Heart right ventricle (tissue), 16 donors: ENCODE data around the gene MATN3. TPM values are rescaled to one million over a fixed set of nuclear protein-coding genes. Genes with fewer than 3 reads are reported as not detected.

Experiments used
- ATAC-seq, 8 donors: fragments of 200-7000 bp; cut with Tn5 transposase; one replicate each; pipeline ENCODE4 v1.9.1; 2020; ENCODE audit warnings: mild to moderate bottlenecking in 8 of 8, moderate library complexity in 8 of 8, moderate number of reproducible peaks in 1 of 8
- DNase-seq, 2 donors: peaks; one replicate each; pipeline ENCODE4 v3.0.0-alpha.2; 2020
- H3K27ac ChIP-seq, 10 donors: fragments of 200-600 bp; sonication (generic) in 2 of 10; one replicate each; pipeline versions ENCODE4 v1.5.0 to v1.8.0; 2020 to 2022; ENCODE audit warnings: mild to moderate bottlenecking in 3 of 10
- H3K27me3 ChIP-seq, 7 donors: fragments of 200-600 bp; one replicate each; pipeline ENCODE4 v1.8.0; 2021 to 2022; ENCODE audit warnings: mild to moderate bottlenecking in 2 of 7
- H3K36me3 ChIP-seq, 9 donors: fragments of 200-600 bp; sonication (generic) in 1 of 9; one replicate each; pipeline versions ENCODE4 v1.5.0 to v1.8.0; 2020 to 2022; ENCODE audit warnings: mild to moderate bottlenecking in 2 of 9
- H3K4me1 ChIP-seq, 9 donors: fragments of 200-600 bp; sonication (generic) in 1 of 9; one replicate each; pipeline versions ENCODE4 v1.5.0 to v1.8.0; 2020 to 2022; ENCODE audit warnings: mild to moderate bottlenecking in 4 of 9
- H3K4me3 ChIP-seq, 10 donors: fragments of 200-600 bp; sonication (generic) in 2 of 10; one replicate each; pipeline versions ENCODE4 v1.5.0 to v1.8.0; 2020 to 2022; ENCODE audit warnings: mild to moderate bottlenecking in 7 of 10, moderate library complexity in 2 of 10
- H3K9me3 ChIP-seq, 11 donors: fragments of 200-600 bp in 10 of 11; sonication (generic) in 2 of 11; one replicate each; pipeline versions ENCODE4 v1.5.0 to v1.8.0; 2013 to 2022; ENCODE audit warnings: mild to moderate bottlenecking in 2 of 11, control low read depth in 1 of 11, moderate library complexity in 1 of 11
- whole genome bisulfite sequencing, 2 donors: extraction: QIAGEN DNeasy Blood & Tissue Kit; methylation state at CpG; one replicate each; pipeline ENCODE4 v1.1.7; 2013; ENCODE audit warnings: inconsistent platforms in 1 of 2; 5-methylcytosine and 5-hydroxymethylcytosine counted together
- intact Hi-C, 10 donors: fragments of 100-400 bp; cut with DNase I; formaldehyde crosslinking; loops; one replicate each; pipeline versions ENCODE4 v1.11.1 to v1.14.2; 2022
- polyA plus RNA-seq, 2 donors: library from polyadenylated mRNA; stranded (reverse); fragments of 200-250 nt; gene quantifications; one replicate each; pipeline ENCODE4 v1.2.3, GENCODE V29; 2013
- total RNA-seq, 10 donors: library from RNA; stranded (reverse); fragmentation: NEBNext Ultra II Directional in 3 of 10; extraction: Animal tissue kit (Norgen Biotek cat#: 25700) in 3 of 10; gene quantifications; one replicate each; pipeline versions ENCODE4 v1.2.1 to v1.2.4, GENCODE V29; 2021 to 2023
- TF ChIP-seq, protein P1 (sequence below), 9 donors: fragments of 200-600 bp; sonication (generic) in 2 of 9; IDR thresholded peaks; one replicate each; pipeline versions ENCODE4 v1.5.0 to v1.8.0; 2021 to 2022; ENCODE audit warnings: antibody characterized with exemption in 9 of 9, mild to moderate bottlenecking in 5 of 9, moderate library complexity in 1 of 9
- donor health status: Arrhythmogenic right ventricular cardiomyopathy.
- donor health status: ischemic (EF 13 %, LVEDD 7.1; RV severe dilation, severe dysfunction).
- donor health status: healthy with polysubstance abuse.
- donor health status: DM: no; HTN: yes; CAD: no.
- donor health status: DM: no; HTN: no; CAD: no.
- donor health status: ischemic (EF 25% LVEDD 6.9; RV normal size, moderate dysfunction).
- donor health status: ischemic (EF 25% LVEDD 5.7; RV mildly dilated, moderate dysfunction).
- donor health status: healthy.
- donor health status: DM: yes; HTN: yes; CAD: no.
- donor health status: Ischemic cardiomyopathy.
- donor health status: ischemic (EF 35%, LVEDD 5.7; RV mildly dilated, moderate dysfunction).
- donor health status: nonischemic (EF 11% LVEDD 7.7; RV severe dilation, severe dysfunction).
- donor health status: DM: yes; HTN: yes; CAD: no.
- donor health status: PGD.
- donor health status: ischemic (EF 29% LVEDD 5.4; RV normal size, mild dysfunction).
- donor health status: nonischemic (EF 23%, LVEDD 6.1; RV moderate dilation, normal function).

MATN3 gene
- total and polyA plus RNA-seq, 12 donors: 0.09 to 0.37 (median 0.30) TPM; not detected in 5

- peak; percentile 83 to 93 for DNase-seq
- H3K27ac ChIP-seq: peak within 1 kb of the TSS in 8 of 10 donors; percentile 31 to 82 (median 62)
- WGBS, 2 donors: 0 to 1% methylated on average over 69 to 70 of the region's 70 CpGs
- no peaks in the 10 kb centered on the region for H3K36me3 ChIP-seq
- H3K27me3 ChIP-seq: peaks cover 0 to 29% (median 0%) of the 10 kb centered on the region in 7 donors
- peaks cover 0 to 26% (median 17%) of the 10 kb centered on the region in 9 donors for H3K4me1 ChIP-seq
- H3K4me3 ChIP-seq: peak within 1 kb of the TSS; percentile 58 to 89 (median 78)
- TF ChIP-seq, protein P1, sequence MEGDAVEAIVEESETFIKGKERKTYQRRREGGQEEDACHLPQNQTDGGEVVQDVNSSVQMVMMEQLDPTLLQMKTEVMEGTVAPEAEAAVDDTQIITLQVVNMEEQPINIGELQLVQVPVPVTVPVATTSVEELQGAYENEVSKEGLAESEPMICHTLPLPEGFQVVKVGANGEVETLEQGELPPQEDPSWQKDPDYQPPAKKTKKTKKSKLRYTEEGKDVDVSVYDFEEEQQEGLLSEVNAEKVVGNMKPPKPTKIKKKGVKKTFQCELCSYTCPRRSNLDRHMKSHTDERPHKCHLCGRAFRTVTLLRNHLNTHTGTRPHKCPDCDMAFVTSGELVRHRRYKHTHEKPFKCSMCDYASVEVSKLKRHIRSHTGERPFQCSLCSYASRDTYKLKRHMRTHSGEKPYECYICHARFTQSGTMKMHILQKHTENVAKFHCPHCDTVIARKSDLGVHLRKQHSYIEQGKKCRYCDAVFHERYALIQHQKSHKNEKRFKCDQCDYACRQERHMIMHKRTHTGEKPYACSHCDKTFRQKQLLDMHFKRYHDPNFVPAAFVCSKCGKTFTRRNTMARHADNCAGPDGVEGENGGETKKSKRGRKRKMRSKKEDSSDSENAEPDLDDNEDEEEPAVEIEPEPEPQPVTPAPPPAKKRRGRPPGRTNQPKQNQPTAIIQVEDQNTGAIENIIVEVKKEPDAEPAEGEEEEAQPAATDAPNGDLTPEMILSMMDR (IDR thresholded peaks at IDR 0.05): no peak
- H3K9me3 ChIP-seq: no peaks in the 10 kb centered on the region
- ATAC-seq: peak; percentile 96 to 100 (median 99)
- intact Hi-C loops: loop anchor here in 1 of 10 donors (5.0 kb wide), 1 partner anchor 342 kb away; no protein-coding TSS in a partner anchor
Observed at GRCh38 chr2:19989667-19990415, 22.6 kb downstream of the MATN3 start, which contains the start of gene WDR35. Gene WDR35 (minus strand): TSS chr2:19990105. CDS start chr2:19990015, 90 bp downstream.

GRCh38 chr2:19989342-19989666, 23.2 kb downstream of the MATN3 start:
- Histone ChIP-seq H3K4me3 (peak overlapping the region; percentile 58 to 89 (median 78)), H3K36me3 (no peaks in the 10 kb centered on the region), H3K27me3 (peaks cover 0 to 29% (median 0%) of the 10 kb centered on the region in 7 donors), H3K4me1 (peaks cover 0 to 26% (median 17%) of the 10 kb centered on the region in 9 donors), H3K27ac (peak overlapping the region in 7 of 10 donors; percentile 46 to 82 (median 62)), H3K9me3 (no peaks in the 10 kb centered on the region)
- WGBS, 2 donors: 4 to 5% methylated on average over 8 of the region's 8 CpGs
- intact Hi-C loops: no loop called here
- DNase-seq (no peak), ATAC-seq (no peak)
- TF ChIP-seq, protein P1 (IDR thresholded peaks at IDR 0.05): no peak

- H3K36me3 ChIP-seq: no peaks in the 10 kb centered on the region
- DNase-seq (no peak), ATAC-seq (no peak)
- WGBS, 2 donors: 73 to 74% methylated on average over 2 of the region's 2 CpGs
- no peaks in the 10 kb centered on the region for H3K9me3 ChIP-seq
- peak overlapping the region in 3 of 10 donors; percentile 73 to 89 (median 88) for H3K4me3 ChIP-seq
- H3K27ac ChIP-seq: no peak overlapping the region
- TF ChIP-seq, protein P1 (IDR thresholded peaks at IDR 0.05): no peak
- intact Hi-C loops: no loop called here
- H3K27me3 ChIP-seq: peaks cover 0 to 29% (median 0%) of the 10 kb centered on the region in 7 donors
- peaks cover 0 to 26% (median 17%) of the 10 kb centered on the region in 9 donors for H3K4me1 ChIP-seq
Observed at GRCh38 chr2:19988600-19988999, 23.9 kb downstream of the MATN3 start.

- intact Hi-C loops: no loop called here
- H3K9me3 ChIP-seq: no peaks in the 10 kb centered on the region
- H3K27me3 ChIP-seq: peaks cover 0 to 28% (median 0%) of the 10 kb centered on the region in 7 donors
- H3K4me3 ChIP-seq: no peak overlapping the region
- peaks cover 0 to 26% (median 17%) of the 10 kb centered on the region in 9 donors for H3K4me1 ChIP-seq
- no peak overlapping the region for H3K27ac ChIP-seq
- WGBS, 2 donors: 96 to 97% methylated on average over 5 of the region's 5 CpGs
- DNase-seq (no peak), ATAC-seq (no peak)
- no peaks in the 10 kb centered on the region for H3K36me3 ChIP-seq
- TF ChIP-seq, protein P1 (IDR thresholded peaks at IDR 0.05): no peak
Observed at GRCh38 chr2:19987936-19988335, 24.5 kb downstream of the MATN3 start.
